HFFc6 (cell line): ENCODE results near the gene LAMA3. TPM values are rescaled to one million over a fixed set of nuclear protein-coding genes. Genes with fewer than 3 reads are reported as not detected.
A peak's percentile ranks its signal among the peaks of the same experiment; 100 is the strongest.

Experiments
- DNase-seq: peaks from one replicate; pipeline ENCODE4 v3.0.0-alpha.2; 2018
- H3K27ac Mint-ChIP-seq: 2 replicates; pipeline ENCODE4 v1.8.0; 2020; ENCODE audit warnings: mild to moderate bottlenecking, mixed read lengths
- H3K27me3 Mint-ChIP-seq: 2 replicates; pipeline ENCODE4 v1.8.0; 2021; ENCODE audit warnings: mild to moderate bottlenecking, moderate library complexity, mixed read lengths; ENCODE audit not compliant: insufficient read depth
- H3K36me3 Mint-ChIP-seq: 2 replicates; pipeline ENCODE4 v1.8.0; 2021; ENCODE audit warnings: low read depth, mixed read lengths
- H3K4me1 Mint-ChIP-seq: 2 replicates; pipeline ENCODE4 v1.8.0; 2020; ENCODE audit warnings: low read depth, mixed read lengths
- H3K4me3 Mint-ChIP-seq: 2 replicates; pipeline ENCODE4 v1.8.0; 2020; ENCODE audit warnings: mild to moderate bottlenecking, moderate library complexity, mixed read lengths
- H3K9me3 Mint-ChIP-seq: 2 replicates; pipeline ENCODE4 v1.8.0; 2020; ENCODE audit warnings: mild to moderate bottlenecking, mixed read lengths
- CTCF ChIP-seq: fragments of 200-600 bp; sonication (generic); IDR thresholded peaks from 2 replicates; pipeline ENCODE4 v1.5.0; 2021; ENCODE audit warnings: antibody characterized with exemption, mild to moderate bottlenecking
- total RNA-seq, 6 experiments: library from RNA; stranded (reverse); fragmentation: NEBNext Ultra II Directional; extraction: Animal tissue kit (Norgen Biotek cat#: 25700); gene quantifications; 2 replicates in 1 of 6; 3 replicates in 5 of 6; pipeline ENCODE4 v1.2.3, GENCODE V29; 2021

LAMA3 gene
- total RNA-seq, 6 experiments from 2014 or later = 0.46 to 1.6 (median 0.54) TPM

DNA sequence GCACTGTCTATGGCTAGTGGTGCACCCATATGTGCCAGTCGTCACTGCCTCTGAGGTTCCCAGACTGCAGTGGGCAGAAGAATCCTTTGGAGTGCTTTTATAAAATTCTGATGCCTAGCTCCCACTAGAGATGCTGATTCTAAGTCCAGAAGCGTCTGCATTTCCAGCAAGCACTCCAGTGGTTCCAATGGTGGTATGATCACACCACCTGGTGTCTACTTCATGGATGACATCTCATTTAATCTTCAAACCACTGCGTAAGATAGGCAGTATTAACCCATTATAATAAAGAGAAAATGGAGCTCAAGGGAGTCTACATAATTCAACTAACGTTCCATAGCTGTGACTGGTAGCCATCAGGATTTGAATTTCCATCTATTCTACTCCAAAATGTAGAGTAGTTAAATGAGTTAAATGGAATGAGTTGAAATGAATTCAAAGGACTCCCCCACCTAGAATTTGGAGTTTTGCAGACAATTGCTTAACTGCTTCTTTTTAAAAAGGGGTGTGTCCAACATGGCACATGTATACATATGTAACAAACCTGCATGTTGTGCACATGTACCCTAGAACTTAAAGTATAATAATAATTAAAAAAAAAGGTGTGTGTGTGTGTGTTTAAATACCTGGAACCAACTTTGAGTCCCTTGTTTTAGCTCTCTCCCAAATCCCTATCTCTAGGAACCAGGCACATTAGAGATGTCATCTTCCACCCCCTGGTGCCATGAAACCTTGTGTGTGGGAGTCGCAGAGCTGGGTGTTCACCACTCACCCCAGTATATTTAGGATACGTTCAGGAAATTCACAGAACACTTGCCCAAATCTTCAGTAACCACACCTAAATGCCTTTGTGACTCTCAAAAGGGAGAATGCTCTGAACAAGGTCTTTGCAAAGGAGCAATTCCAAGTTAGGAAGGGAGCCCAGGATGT is 14.1 kb downstream of the LAMA3 start:
- peaks cover 26% of the 10 kb centered on the region for H3K27me3 Mint-ChIP-seq
- no peak overlapping the region for H3K27ac Mint-ChIP-seq
- no peak overlapping the region for H3K4me3 Mint-ChIP-seq
- peak; percentile 85 for TF ChIP-seq CTCF
- peaks cover 4% of the 10 kb centered on the region; the same call in 1 of the 2 replicates for H3K9me3 Mint-ChIP-seq
- H3K4me1 Mint-ChIP-seq = no peaks in the 10 kb centered on the region
- peak; percentile 71 for DNase-seq
- peaks cover 4% of the 10 kb centered on the region; the same call in 1 of the 2 replicates for H3K36me3 Mint-ChIP-seq

- Mint-ChIP-seq H3K4me3 (no peak overlapping the region), H3K27me3 (peaks cover 22% of the 10 kb centered on the region), H3K4me1 (no peaks in the 10 kb centered on the region), H3K27ac (no peak overlapping the region), H3K9me3 (peaks cover 4% of the 10 kb centered on the region; the same call in 1 of the 2 replicates), H3K36me3 (peaks cover 4% of the 10 kb centered on the region; the same call in 1 of the 2 replicates)
- TF ChIP-seq CTCF = no peak
- no peak for DNase-seq
Observed at GRCh38 chr18:23703987-23704384, 14.7 kb downstream of the LAMA3 start.

DNA sequence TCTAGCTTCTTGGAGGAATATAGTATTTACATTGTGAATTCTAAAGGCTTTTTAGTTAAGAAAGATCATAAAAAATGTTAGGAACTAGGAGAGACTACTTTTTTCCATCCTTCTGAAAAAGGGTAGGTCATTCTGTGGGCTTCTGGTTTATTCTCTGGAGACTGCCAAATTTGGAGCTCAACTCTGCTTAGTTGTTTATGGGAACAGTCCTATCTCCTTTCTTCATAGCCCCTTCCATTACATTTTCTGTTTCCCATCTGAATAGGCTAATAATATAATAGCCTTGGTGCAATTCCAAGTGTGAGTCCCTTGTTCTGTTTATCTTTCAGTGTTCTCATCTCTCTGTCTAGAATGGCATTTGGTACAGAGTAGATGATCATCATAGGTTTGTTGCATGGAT is 15.6 kb downstream of the LAMA3 start:
- H3K4me1 Mint-ChIP-seq = no peaks in the 10 kb centered on the region
- no peak for TF ChIP-seq CTCF
- no peak overlapping the region for H3K27ac Mint-ChIP-seq
- no peak for DNase-seq
- H3K36me3 Mint-ChIP-seq = peaks cover 4% of the 10 kb centered on the region; the same call in 1 of the 2 replicates
- peaks cover 20% of the 10 kb centered on the region for H3K27me3 Mint-ChIP-seq
- no peak overlapping the region for H3K4me3 Mint-ChIP-seq
- peaks cover 4% of the 10 kb centered on the region; the same call in 1 of the 2 replicates for H3K9me3 Mint-ChIP-seq

DNA sequence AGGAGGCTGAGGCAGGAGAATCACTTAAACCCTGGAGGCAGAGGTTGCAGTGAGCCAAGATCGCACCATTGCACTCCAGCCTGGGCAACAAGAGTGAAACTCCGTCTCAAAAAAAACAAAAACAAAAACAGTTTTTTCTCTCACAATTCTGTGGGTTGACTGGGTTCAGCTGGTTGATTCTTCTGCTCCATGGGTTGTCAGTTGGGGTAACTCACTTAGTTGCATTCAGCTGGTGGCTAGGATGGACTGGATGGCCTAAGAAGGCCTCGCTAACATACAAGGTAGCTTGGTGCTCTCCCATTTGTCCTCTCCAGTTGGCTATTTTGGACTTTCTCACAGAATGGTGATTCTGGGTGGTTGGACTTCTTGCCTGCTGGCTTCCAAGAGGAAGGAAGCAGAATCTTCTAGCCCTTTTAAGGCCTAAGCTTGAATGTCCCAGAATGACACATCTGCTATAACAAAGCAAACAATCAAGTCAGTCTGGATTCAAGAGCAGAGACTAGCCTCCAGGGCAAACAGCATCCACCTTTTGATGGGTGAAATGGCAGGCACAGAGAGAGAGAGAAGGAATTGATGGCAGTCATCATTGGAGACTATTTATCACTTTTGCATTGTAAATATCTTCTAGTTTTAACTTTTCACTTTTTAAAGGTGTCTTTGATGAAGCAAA is 17.9 kb downstream of the LAMA3 start:
- Mint-ChIP-seq H3K27ac (no peak overlapping the region), H3K36me3 (peaks cover 4% of the 10 kb centered on the region; the same call in 1 of the 2 replicates), H3K9me3 (peaks cover 4% of the 10 kb centered on the region; the same call in 1 of the 2 replicates), H3K4me1 (no peaks in the 10 kb centered on the region), H3K27me3 (peaks cover 10% of the 10 kb centered on the region), H3K4me3 (no peak overlapping the region)
- DNase-seq = no peak
- no peak for TF ChIP-seq CTCF

DNA sequence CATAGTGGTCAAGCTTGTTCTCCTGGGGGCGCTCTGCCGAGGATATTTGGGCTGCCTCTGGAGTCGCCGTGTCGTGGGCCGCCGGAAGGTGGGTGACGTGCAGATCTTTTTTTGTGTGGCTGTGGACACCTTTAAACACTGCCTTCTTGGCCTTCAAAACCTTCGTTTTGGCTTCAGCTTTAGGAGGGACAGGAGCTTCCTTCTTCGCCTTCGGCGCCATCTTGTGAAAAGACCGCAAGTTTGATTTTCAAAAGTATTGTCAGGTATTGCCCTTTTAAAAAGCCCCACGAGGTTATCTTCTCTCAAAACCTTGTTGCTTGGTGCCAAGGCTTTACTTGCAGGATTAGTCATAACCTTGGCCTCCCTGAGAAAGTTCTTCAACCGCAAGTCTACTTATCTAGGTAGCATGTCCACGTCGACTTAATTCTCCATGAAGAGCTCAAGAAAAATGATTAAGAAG is 20.8 kb downstream of the LAMA3 start:
- Mint-ChIP-seq H3K27me3 (peaks cover 4% of the 10 kb centered on the region), H3K36me3 (peaks cover 4% of the 10 kb centered on the region; the same call in 1 of the 2 replicates), H3K27ac (no peak overlapping the region), H3K9me3 (peaks cover 4% of the 10 kb centered on the region; the same call in 1 of the 2 replicates), H3K4me3 (no peak overlapping the region), H3K4me1 (no peaks in the 10 kb centered on the region)
- no peak for DNase-seq
- TF ChIP-seq CTCF = no peak
